Parathyroid adenoma (tissue), 2 donors: ENCODE measurements around the gene ENTREP3.

Experiments
- H2AFZ ChIP-seq: fragments of 300-600 bp; sonication (generic); one replicate; pipeline ENCODE4 v1.7.0; 2017; ENCODE audit warnings: antibody characterized with exemption, mild to moderate bottlenecking
- H3K27ac ChIP-seq: fragments of 300-600 bp; sonication (generic); one replicate; pipeline ENCODE4 v1.7.0; 2017
- H3K27me3 ChIP-seq: fragments of 300-600 bp; sonication (generic); one replicate; pipeline ENCODE4 v1.7.0; 2017; ENCODE audit warnings: low read length; ENCODE audit not compliant: control insufficient read depth, insufficient read depth
- H3K36me3 ChIP-seq: fragments of 300-600 bp; sonication (generic); one replicate; pipeline ENCODE4 v1.7.0; 2017; ENCODE audit warnings: low read length; ENCODE audit not compliant: control insufficient read depth, insufficient read depth
- H3K4me1 ChIP-seq: fragments of 300-600 bp; sonication (generic); one replicate; pipeline ENCODE4 v1.7.0; 2017; ENCODE audit warnings: control low read depth
- H3K4me2 ChIP-seq: fragments of 300-600 bp; sonication (generic); one replicate; pipeline ENCODE4 v1.7.0; 2017; ENCODE audit warnings: low read length
- H3K4me3 ChIP-seq: fragments of 300-600 bp; sonication (generic); one replicate; pipeline ENCODE4 v1.7.0; 2017; ENCODE audit warnings: low read depth, low read length
- H3K79me2 ChIP-seq: fragments of 300-600 bp; sonication (generic); one replicate; pipeline ENCODE4 v1.7.0; 2017; ENCODE audit warnings: control low read depth
- H3K9ac ChIP-seq: fragments of 300-600 bp; sonication (generic); one replicate; pipeline ENCODE4 v1.7.0; 2017; ENCODE audit warnings: mild to moderate bottlenecking
- H3K9me3 ChIP-seq: fragments of 300-600 bp; sonication (generic); one replicate; pipeline ENCODE4 v1.7.0; 2017; ENCODE audit warnings: low read length; ENCODE audit not compliant: control insufficient read depth
- TF ChIP-seq, protein P1 (sequence below): fragments of 300-600 bp; sonication (generic); IDR thresholded peaks from one replicate; pipeline ENCODE4 v1.7.0; 2017; ENCODE audit warnings: antibody characterized with exemption, mild to moderate bottlenecking
- donor health status: primary hyperparathyroidism.

The ENTREP3 gene

DNA sequence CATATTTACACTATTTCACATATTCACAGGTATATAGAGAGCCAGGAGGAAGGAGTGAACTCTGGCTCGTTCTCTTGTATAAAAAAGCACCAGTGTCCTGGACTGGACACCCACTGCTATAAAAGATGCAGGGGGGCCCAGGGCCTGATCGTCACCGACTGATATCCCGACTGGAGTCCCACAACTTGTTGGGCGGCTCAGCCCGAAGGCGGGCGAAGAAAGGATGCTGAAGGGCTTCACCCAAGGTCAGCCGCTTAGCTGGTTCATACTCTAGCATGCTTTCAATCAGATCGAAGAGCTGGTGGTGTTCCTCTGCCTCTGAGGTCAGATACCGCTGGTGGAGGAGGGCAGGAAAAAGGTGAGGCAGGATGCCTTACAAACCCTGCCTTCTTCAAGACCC is 7.8 kb upstream of the ENTREP3 start:
- TF ChIP-seq, protein P1, sequence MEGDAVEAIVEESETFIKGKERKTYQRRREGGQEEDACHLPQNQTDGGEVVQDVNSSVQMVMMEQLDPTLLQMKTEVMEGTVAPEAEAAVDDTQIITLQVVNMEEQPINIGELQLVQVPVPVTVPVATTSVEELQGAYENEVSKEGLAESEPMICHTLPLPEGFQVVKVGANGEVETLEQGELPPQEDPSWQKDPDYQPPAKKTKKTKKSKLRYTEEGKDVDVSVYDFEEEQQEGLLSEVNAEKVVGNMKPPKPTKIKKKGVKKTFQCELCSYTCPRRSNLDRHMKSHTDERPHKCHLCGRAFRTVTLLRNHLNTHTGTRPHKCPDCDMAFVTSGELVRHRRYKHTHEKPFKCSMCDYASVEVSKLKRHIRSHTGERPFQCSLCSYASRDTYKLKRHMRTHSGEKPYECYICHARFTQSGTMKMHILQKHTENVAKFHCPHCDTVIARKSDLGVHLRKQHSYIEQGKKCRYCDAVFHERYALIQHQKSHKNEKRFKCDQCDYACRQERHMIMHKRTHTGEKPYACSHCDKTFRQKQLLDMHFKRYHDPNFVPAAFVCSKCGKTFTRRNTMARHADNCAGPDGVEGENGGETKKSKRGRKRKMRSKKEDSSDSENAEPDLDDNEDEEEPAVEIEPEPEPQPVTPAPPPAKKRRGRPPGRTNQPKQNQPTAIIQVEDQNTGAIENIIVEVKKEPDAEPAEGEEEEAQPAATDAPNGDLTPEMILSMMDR, result no peak
- Histone ChIP-seq H3K27ac (no peak overlapping the region), H3K4me2 (no peak overlapping the region), H3K27me3 (no peaks in the 10 kb centered on the region), H2AFZ (no peak overlapping the region), H3K4me3 (no peak overlapping the region), H3K36me3 (no peaks in the 10 kb centered on the region), H3K9ac (no peak overlapping the region), H3K79me2 (no peaks in the 10 kb centered on the region), H3K9me3 (no peaks in the 10 kb centered on the region), H3K4me1 (no peaks in the 10 kb centered on the region)

DNA sequence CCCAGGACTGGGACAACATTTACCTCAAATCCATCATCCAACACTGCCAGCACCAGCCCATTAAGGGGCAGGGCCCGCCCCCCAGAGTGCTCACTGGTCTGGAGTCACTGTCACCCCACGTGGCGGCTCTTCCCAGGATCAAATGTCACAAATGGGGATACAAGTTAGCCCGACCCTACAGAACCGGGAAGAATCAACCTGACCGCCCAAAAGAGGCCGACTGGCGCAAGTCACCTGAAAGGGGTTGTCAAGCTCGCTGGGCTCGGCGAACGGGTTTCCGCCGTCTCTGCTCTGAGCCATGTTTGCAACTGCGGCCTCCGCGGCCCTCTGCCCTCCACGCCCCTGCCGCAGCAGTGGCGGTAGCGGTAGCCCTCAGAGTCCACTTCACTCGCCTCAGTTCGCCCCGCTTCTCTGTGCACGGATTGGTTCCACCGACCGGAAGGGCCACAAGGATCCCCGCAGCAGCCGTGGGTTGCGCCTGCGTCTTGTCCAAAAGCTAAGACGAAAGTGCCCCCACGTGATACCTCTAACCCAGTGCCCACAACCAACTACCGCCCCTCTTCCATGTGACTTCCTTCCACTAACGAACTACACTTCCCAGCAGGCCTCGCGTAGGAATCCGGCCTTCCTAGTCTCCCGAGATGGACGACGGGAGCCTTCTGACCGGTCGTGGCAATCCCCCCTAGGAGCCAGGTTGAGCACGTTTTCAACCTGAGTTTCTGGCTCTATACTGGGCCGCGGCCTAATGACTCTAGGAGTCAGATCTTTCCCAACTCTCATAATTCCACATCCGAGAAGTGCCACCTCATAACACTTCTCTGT is 6.8 kb upstream of the ENTREP3 start, which contains the start of gene SCAMP3:
Gene SCAMP3, minus strand, starts transcription at position 509 of the 822 bp plus-strand sequence. Its CDS starts 209 bp downstream, at position 300.
- TF ChIP-seq, protein P1, result no peak
- no peaks in the 10 kb centered on the region for H3K36me3 ChIP-seq

DNA sequence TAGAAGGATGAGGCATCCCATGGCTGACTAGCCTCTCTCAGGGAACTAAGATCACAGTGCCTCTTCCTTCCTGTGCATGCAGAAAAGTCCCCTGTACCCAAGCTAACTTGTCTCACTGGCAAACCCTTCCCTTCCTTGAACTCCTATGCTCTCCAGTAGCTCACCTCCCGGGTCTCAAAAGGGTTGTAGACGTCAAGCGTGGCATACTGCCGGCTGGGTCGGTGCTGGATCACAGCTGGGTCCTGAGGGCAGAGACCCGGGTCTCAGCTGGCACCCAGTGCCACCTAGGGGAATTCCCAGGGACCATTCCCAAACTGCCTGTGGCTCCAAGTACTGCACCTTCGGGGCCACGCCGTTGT is 6.2 kb upstream of the ENTREP3 start:
- H3K79me2 ChIP-seq, result no peaks in the 10 kb centered on the region
- no peaks in the 10 kb centered on the region for H3K36me3 ChIP-seq
- no peaks in the 10 kb centered on the region for H3K27me3 ChIP-seq
- peak overlapping the region; percentile 75 for H2AFZ ChIP-seq
- TF ChIP-seq, protein P1, result no peak
- peak overlapping the region; percentile 98 for H3K4me2 ChIP-seq
- no peaks in the 10 kb centered on the region for H3K9me3 ChIP-seq
- H3K4me1 ChIP-seq, result no peaks in the 10 kb centered on the region
- H3K4me3 ChIP-seq, result peak overlapping the region; percentile 92
- H3K9ac ChIP-seq, result no peak overlapping the region
- H3K27ac ChIP-seq, result peak overlapping the region; percentile 80

More for the DNA sequence above, 6.8 kb upstream of the ENTREP3 start, which contains the start of gene SCAMP3:
- Histone ChIP-seq H3K9me3 (no peaks in the 10 kb centered on the region), H3K9ac (peak within 1 kb of the TSS; percentile 19), H3K27ac (peak within 1 kb of the TSS; percentile 80), H3K4me2 (peak within 1 kb of the TSS; percentile 98), H3K27me3 (no peaks in the 10 kb centered on the region), H2AFZ (peak within 1 kb of the TSS; percentile 75), H3K79me2 (no peaks in the 10 kb centered on the region), H3K4me3 (peak within 1 kb of the TSS; percentile 92), H3K4me1 (no peaks in the 10 kb centered on the region)

DNA sequence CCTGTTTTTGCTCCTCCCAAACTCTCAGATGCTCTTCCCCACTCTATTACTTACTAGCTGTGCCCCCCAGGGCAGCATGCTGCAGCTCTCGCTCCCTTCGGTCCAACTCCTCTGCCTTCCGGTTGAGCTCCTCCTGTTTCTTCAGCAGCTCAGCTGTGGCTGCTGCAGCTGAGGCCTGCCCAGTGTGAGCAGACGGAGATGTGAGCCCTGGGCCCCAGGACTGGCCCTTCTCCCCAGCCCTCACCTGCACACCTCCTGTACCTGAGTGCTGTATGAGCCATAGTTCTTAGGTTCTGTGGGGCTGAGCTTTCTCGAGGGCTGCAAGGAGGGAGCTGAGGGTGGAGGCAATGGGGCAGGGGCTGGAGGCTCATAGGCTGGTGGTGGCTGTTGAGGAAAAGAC is 5.0 kb upstream of the ENTREP3 start:
- Histone ChIP-seq H3K36me3 (no peaks in the 10 kb centered on the region), H3K27ac (no peak overlapping the region), H3K4me1 (no peaks in the 10 kb centered on the region), H3K27me3 (no peaks in the 10 kb centered on the region), H3K9ac (no peak overlapping the region), H3K79me2 (no peaks in the 10 kb centered on the region), H3K4me2 (no peak overlapping the region), H3K9me3 (no peaks in the 10 kb centered on the region), H3K4me3 (no peak overlapping the region), H2AFZ (no peak overlapping the region)
- TF ChIP-seq, protein P1, result no peak
